HepG2 (cell line): ENCODE measurements around the gene SLC44A4. TPM values are rescaled to one million over a fixed set of nuclear protein-coding genes. Genes with fewer than 3 reads are reported as not detected.

Source experiments
- ATAC-seq: fragments of 200-7000 bp; cut with Tn5 transposase; 3 replicates; pipeline ENCODE4 v1.9.1; 2020; ENCODE audit warnings: mild to moderate bottlenecking, moderate library complexity
- BruUV-seq: library from RNA; stranded (reverse); fragments of 400-500 nt; replicated peaks from 2 replicates; lab custom pipeline; 2021; lab: Mats Ljungman, UMichigan
- CTCF ChIA-PET: fragments of 300-600 bp; formaldehyde crosslinking; extraction: SDS; loops from one replicate; lab custom pipeline; 2021; ENCODE audit warnings: low total read pairs, inconsistent platforms, low intra/inter-chr PET ratio; lab: Yijun Ruan, JAX
- POLR2A ChIA-PET: fragments of 350-600 bp; sonication (Branson Sonifier 250); formaldehyde crosslinking; loops from one replicate; lab custom pipeline; 2020; ENCODE audit warnings: antibody characterized with exemption, inconsistent platforms; lab: Yijun Ruan, JAX
- DNase-seq: peaks from one replicate; pipeline ENCODE4 v3.0.0-alpha.2; 2015; ENCODE audit warnings: low spot score
- FAIRE-seq: peaks from 3 replicates; lab custom pipeline; 2011; peaks lifted over from hg19 to GRCh38; lab: Jason Lieb, UNC
- H2AFZ ChIP-seq: one replicate; pipeline ENCODE4 v1.6.1; 2011; ENCODE audit warnings: low read length, inconsistent platforms
- H3K27ac ChIP-seq: fragments of 300-600 bp; 3 replicates; pipeline ENCODE4 v1.8.0; 2011; ENCODE audit warnings: mixed run types, mild to moderate bottlenecking, mixed read lengths, low read length, inconsistent platforms; ENCODE audit not compliant: insufficient read depth; ENCODE audit errors: extremely low read length
- H3K27me3 ChIP-seq, 2 experiments: fragments of 200-600 bp in 1 of 2; 2 replicates in 1 of 2; 3 replicates in 1 of 2; pipeline versions ENCODE4 v1.6.0 to v1.8.0; 2011; ENCODE audit warnings: low read length in 2 of 2, mild to moderate bottlenecking in 2 of 2, moderate library complexity in 2 of 2, inconsistent platforms in 1 of 2; ENCODE audit not compliant: insufficient read depth in 2 of 2, control insufficient read depth in 1 of 2
- H3K36me3 ChIP-seq, 2 experiments: fragments of 200-600 bp in 1 of 2; replicated peaks in 1 of 2; 2 replicates in 1 of 2; 3 replicates in 1 of 2; pipeline versions ENCODE4 v1.5.1 to v1.8.0; 2011; ENCODE audit warnings: low read length in 2 of 2, inconsistent platforms in 1 of 2; ENCODE audit not compliant: insufficient read depth in 2 of 2, control insufficient read depth in 1 of 2
- H3K4me1 ChIP-seq: 2 replicates; pipeline ENCODE4 v1.5.1; 2012; ENCODE audit warnings: low read length, inconsistent platforms; ENCODE audit not compliant: insufficient read depth
- H3K4me2 ChIP-seq: 2 replicates; pipeline ENCODE4 v1.6.0; 2011; ENCODE audit warnings: low read depth, low read length, inconsistent platforms
- H3K4me3 ChIP-seq, 3 experiments: fragments of 200-600 bp in 1 of 3; sonication (generic), shearing (Covaris generic) in 1 of 3; replicated peaks in 1 of 3; 2 replicates each; pipeline ENCODE4 v1.5.1; 2011 to 2016; ENCODE audit warnings: low read length in 3 of 3, inconsistent platforms in 2 of 3, low read depth in 2 of 3, mild to moderate bottlenecking in 2 of 3, control low read depth in 1 of 3, mixed read lengths in 1 of 3; ENCODE audit not compliant: insufficient read depth in 1 of 3
- H3K79me2 ChIP-seq: one replicate; pipeline ENCODE4 v1.6.1; 2011; ENCODE audit warnings: low read length, inconsistent platforms; ENCODE audit not compliant: insufficient read depth
- H3K9ac ChIP-seq: 2 replicates; pipeline ENCODE4 v1.6.0; 2011; ENCODE audit warnings: mild to moderate bottlenecking, low read depth, low read length, inconsistent platforms; ENCODE audit not compliant: insufficient read depth
- H3K9me3 ChIP-seq: 2 replicates; pipeline ENCODE4 v1.5.1; 2012; ENCODE audit warnings: mild to moderate bottlenecking, low read length
- H4K20me1 ChIP-seq: 2 replicates; pipeline ENCODE4 v1.6.0; 2011; ENCODE audit warnings: inconsistent platforms, mild to moderate bottlenecking, low read length, moderate library complexity; ENCODE audit not compliant: insufficient read depth
- HMGA1 ChIP-seq: sonication (generic); formaldehyde crosslinking; conservative IDR thresholded peaks from 2 replicates; pipeline ENCODE4 v1.4.0; 2020; ENCODE audit warnings: missing genetic modification reagents
- HNF1A ChIP-seq, 2 experiments: sonication (generic) in 1 of 2; formaldehyde crosslinking in 1 of 2; IDR thresholded peaks; 2 replicates each; pipeline versions ENCODE4 v1.4.0 to v1.6.1; 2016 to 2020; ENCODE audit warnings: borderline replicate concordance in 1 of 2, low read depth in 1 of 2, mild to moderate bottlenecking in 1 of 2, missing genetic modification reagents in 1 of 2
- JARID2 ChIP-seq: sonication (generic); formaldehyde crosslinking; IDR thresholded peaks from 2 replicates; pipeline ENCODE4 v1.8.1; 2023; ENCODE audit warnings: missing genetic modification reagents, inconsistent platforms; ENCODE audit not compliant: insufficient replicate concordance
- TFDP1 ChIP-seq: IDR thresholded peaks from 2 replicates; pipeline ENCODE4 v1.6.1; 2016; ENCODE audit warnings: missing compliant biosample characterization, missing genetic modification reagents, borderline replicate concordance
- UBTF ChIP-seq: sonication (generic); formaldehyde crosslinking; IDR thresholded peaks from 2 replicates; pipeline ENCODE4 v1.4.0; 2020; ENCODE audit warnings: mild to moderate bottlenecking, missing genetic modification reagents
- ZBTB33 ChIP-seq: sonication (generic); formaldehyde crosslinking; IDR thresholded peaks from 2 replicates; pipeline ENCODE4 v1.4.0; 2020; ENCODE audit warnings: missing genetic modification reagents
- ZNF639 ChIP-seq: conservative IDR thresholded peaks from 2 replicates; pipeline ENCODE4 v1.6.1; 2018; ENCODE audit warnings: missing genetic modification reagents
- ZNF761 ChIP-seq: sonication (generic); formaldehyde crosslinking; conservative IDR thresholded peaks from 2 replicates; pipeline ENCODE4 v1.4.0; 2020; ENCODE audit warnings: mild to moderate bottlenecking, missing genetic modification reagents
- ZZZ3 ChIP-seq: sonication (generic); formaldehyde crosslinking; IDR thresholded peaks from 2 replicates; pipeline ENCODE4 v1.4.0; 2020; ENCODE audit warnings: missing genetic modification reagents, mild to moderate bottlenecking, borderline replicate concordance
- WGBS: methylation state at CpG from one replicate; pipeline ENCODE4 v1.1.6; 2017; ENCODE audit warnings: low lambda C conversion rate; 5-methylcytosine and 5-hydroxymethylcytosine counted together
- in situ Hi-C: cut with HindIII; loops from 2 replicates; pipeline ENCODE4 v1.10.0; 2017; ENCODE audit warnings: low pct_unique_long_range_greater_than_20kb; ENCODE audit not compliant: extremely low pct_ligation_motif_present
- intact Hi-C: fragments of 100-400 bp; cut with micrococcal nuclease; formaldehyde crosslinking; loops from one replicate; pipeline ENCODE4 v1.10.0; 2022; ENCODE audit not compliant: unreplicated experiment
- polyA plus RNA-seq, 8 experiments: library from polyadenylated mRNA; depleted of rRNA in 3 of 8; stranded (reverse) in 7 of 8; unstranded in 1 of 8; fragments of >200 nt; fragmentation: Illumina TruSeq in 4 of 8; extraction: Trizol in 4 of 8; gene quantifications; 2 replicates each; pipeline versions ENCODE4 v1.2.1 to v1.2.3, GENCODE V29; 2011 to 2016; ENCODE audit warnings: low read depth in 4 of 8, missing spikeins in 1 of 8, mixed read lengths in 1 of 8; ENCODE audit not compliant: insufficient read depth in 1 of 8
- total RNA-seq, 5 experiments: library from RNA; depleted of rRNA; stranded (reverse); fragments of >200 nt; fragmentation: Illumina TruSeq; extraction: Trizol; gene quantifications; 2 replicates each; pipeline ENCODE4 v1.2.3, GENCODE V29; 2016; ENCODE audit warnings: low read depth in 1 of 5

The SLC44A4 gene
- total and polyA plus RNA-seq, 2 of the 13 experiments (the other 11 are each of a cell fraction or from before 2014, with no cell fraction given): 3.5 to 5.9 TPM

- Histone ChIP-seq H2AFZ (peak overlapping the region; percentile 8), H3K27ac (no peak overlapping the region), H3K9ac (peak overlapping the region; percentile 65; the same call in 1 of the 2 replicates), H3K9me3 (no peaks in the 10 kb centered on the region), H3K4me2 (peak overlapping the region; percentile 92), H3K36me3 (peaks cover 13 to 24% of the 10 kb centered on the region in 2 experiments), H4K20me1 (no peaks in the 10 kb centered on the region), H3K79me2 (no peaks in the 10 kb centered on the region), H3K27me3 (no peaks in the 10 kb centered on the region), H3K4me1 (peaks cover 41% of the 10 kb centered on the region), H3K4me3 (peak overlapping the region in 2 of 3 experiments; percentile 42 to 72; a peak in 5 of 6 replicates)
- in situ Hi-C loops: no loop called here
- POLR2A ChIA-PET: interaction anchor here (1.1 to 7.2 kb wide), 3 partner anchors 9 to 20 kb away, joined by 3 to 103 read pairs (median 4); partner anchors contain the start of gene NEU1
- FAIRE-seq (no peak), ATAC-seq (peak; percentile 12; the same call in 2 of the 3 replicates), DNase-seq (no peak)
- 26% methylated on average over 2 of the region's 3 CpGs for WGBS
- no TSS peak for BruUV-seq
- intact Hi-C loops: loop anchor here (1.0 kb wide), 1 partner anchor 12 kb away; no protein-coding TSS in a partner anchor
- CTCF ChIA-PET: no interaction called here
- TF ChIP-seq HNF1A (IDR thresholded peaks at IDR 0.05; ENCODE audit: low read depth): no peak
- 0 out of 2 replicates have a peak, but pooled peaks have one; percentile 15 for TF ChIP-seq HNF1A (CRISPR knock-in tag; IDR thresholded peaks at IDR 0.05; ENCODE audit: borderline replicate concordance)
- no peak for TF ChIP-seq HMGA1 (CRISPR knock-in tag)
- peak; percentile 6; the same call in 1 of the 2 replicates for TF ChIP-seq ZBTB33 (CRISPR knock-in tag)
- 0 out of 2 replicates have a peak, but pooled peaks have one; percentile 44 for TF ChIP-seq ZNF639 (CRISPR knock-in tag)
- 0 out of 2 replicates have a peak, but pooled peaks have one; percentile 10 for TF ChIP-seq TFDP1
- TF ChIP-seq ZNF761 (CRISPR knock-in tag): peak; percentile 77; the same call in 1 of the 2 replicates
- TF ChIP-seq JARID2 (CRISPR knock-in tag): peak; percentile 38
- 0 out of 2 replicates have a peak, but pooled peaks have one; percentile 2 for TF ChIP-seq ZZZ3 (CRISPR knock-in tag)
- TF ChIP-seq UBTF (CRISPR knock-in tag): 0 out of 2 replicates have a peak, but pooled peaks have one; percentile 33
Observed at GRCh38 chr6:31877125-31877650, 1.6 kb downstream of the SLC44A4 start.
